Right renal cortex interstitium (tissue), 3 donors: ENCODE measurements around the gene OR10H2. TPM values are rescaled to one million over a fixed set of nuclear protein-coding genes. Genes with fewer than 3 reads are reported as not detected.
"Not testable (repeated sequence)": the region's sequence is repeated elsewhere in the genome, so short reads cannot be mapped to it uniquely, and the experiment has no call there.

Experiments used
- DNase-seq, 3 donors: peaks; one replicate each; pipeline ENCODE4 v3.0.0-alpha.2; 2013; ENCODE audit warnings: low read depth in 3 of 3, low spot score in 2 of 3
- polyA plus RNA-seq, 3 donors: library from polyadenylated mRNA; unstranded; fragments of 120-200 nt; gene quantifications; one replicate each; pipeline ENCODE4 v1.2.1, GENCODE V29; 2013; ENCODE audit not compliant: insufficient read length in 3 of 3

OR10H2 gene, protein sequence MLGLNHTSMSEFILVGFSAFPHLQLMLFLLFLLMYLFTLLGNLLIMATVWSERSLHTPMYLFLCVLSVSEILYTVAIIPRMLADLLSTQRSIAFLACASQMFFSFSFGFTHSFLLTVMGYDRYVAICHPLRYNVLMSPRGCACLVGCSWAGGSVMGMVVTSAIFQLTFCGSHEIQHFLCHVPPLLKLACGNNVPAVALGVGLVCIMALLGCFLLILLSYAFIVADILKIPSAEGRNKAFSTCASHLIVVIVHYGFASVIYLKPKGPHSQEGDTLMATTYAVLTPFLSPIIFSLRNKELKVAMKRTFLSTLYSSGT
- polyA plus RNA-seq = not detected

DNA sequence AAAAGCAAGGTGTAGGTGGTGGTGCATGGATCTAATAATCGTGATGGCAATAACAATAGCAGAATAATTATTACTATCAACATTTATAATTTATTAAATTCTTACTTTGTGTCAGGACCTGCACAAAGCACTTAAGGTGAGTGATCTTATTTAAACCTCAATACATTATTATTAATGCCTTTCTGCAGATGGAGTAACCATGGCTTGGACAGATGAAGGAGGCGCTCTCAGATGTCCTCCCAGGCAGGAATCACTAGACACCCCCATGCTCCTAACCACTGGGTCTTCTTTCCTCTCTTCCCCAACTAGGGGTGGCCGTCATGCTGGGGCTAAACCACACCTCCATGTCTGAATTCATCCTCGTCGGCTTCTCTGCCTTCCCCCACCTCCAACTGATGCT is at the start of gene OR10H2:
Gene OR10H2 (plus strand): TSS at position 301 of the 400 bp plus-strand sequence. CDS start 20 bp downstream, at position 321.
- no peak for DNase-seq

DNA sequence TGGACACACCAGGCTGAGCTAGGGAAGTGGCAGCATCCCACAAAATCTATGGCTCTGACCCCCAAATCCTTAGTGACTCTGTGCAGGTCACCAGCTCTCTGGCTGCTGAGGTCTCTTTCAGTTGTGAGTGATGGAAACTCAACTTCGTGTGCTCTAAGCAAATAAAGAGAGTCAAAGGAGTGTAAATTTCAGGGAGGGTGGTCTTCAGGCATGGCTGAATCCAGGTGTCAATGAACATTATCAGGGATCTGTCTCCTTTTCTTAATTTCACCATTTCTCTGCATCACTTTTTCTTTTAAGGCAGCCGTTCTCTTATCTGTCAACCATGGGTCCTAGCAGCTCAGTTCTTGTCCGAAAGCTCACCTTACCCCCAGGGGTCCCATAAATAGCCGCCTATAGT is 48.7 kb upstream of the OR10H2 start:
- no peak for DNase-seq

DNA sequence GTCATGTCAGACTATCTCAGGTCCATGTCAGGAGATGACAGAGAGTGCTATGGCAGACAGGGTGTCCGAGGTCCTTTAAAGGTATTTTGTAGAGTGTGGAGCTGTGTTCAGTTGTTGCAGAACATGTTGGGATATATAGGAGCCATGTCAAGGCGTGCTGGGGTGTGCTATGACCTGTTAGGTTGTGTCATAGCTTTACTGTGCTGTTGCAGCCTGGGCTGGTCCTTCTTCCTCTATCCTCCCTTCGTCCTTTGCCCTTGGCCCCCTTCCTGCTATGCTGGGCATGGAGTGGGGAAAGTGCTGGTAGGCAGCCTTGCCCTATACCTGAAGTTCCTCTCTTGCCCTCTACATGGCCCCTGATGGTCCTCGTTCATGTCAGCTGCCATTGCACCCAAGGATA is 48.0 kb upstream of the OR10H2 start:
- DNase-seq = not testable (repeated sequence)

DNA sequence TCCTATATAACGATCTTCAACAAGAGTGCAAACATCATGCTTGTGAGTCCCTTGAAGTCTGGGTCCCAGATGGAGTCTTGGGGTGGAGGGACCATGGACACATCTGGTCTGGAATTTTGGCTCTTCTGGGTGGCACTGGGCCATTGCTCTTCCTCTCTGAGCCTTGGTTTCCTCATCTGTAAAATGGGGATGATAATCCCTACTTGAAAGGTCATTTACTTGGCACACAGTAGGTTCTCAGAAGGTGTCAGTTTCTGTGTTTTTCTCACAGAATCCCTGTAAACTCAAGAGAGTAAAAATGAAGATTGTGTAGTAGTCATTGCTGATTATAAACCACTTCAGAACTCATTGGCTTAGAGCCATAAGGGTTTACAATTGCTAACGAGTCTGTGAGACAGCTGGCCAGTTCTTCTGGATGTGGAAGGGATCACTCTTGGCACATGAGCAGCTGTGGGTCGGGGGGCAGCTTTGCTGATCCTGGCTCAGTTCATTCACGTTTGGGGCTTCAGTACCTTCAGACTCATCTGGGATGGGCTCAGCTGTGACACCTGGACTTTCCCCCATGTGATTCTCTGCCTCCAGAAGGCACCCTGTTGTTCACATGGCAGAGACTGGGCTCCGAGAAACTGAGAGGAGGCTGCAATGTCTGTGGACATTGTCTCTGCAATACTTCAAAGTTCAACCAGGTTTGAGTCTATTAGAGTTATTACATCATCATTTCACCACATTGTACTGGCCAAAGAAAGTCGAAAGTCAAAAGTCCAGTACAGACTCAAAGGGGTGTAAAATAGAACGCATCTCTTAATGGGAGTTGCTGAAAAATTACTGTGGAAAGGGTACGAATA is 47.1 kb upstream of the OR10H2 start:
- no peak for DNase-seq

DNA sequence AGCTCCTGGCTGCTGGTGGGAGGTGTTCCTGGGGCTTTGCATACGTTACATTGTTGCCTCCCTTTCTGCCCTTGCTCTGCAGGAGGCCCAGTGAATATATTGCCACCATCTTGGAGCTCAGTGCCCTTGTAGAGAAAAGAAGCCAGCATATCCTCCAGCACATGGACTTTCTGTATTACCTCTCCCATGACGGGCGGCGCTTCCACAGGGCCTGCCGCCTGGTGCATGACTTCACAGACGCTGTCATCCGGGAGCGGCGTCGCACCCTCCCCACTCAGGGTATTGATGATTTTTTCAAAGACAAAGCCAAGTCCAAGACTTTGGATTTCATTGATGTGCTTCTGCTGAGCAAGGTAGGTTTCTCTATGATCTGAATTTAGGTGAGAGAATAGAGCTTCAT is 44.4 kb upstream of the OR10H2 start:
- DNase-seq = no peak

GRCh38 chr19:15684828-15685227 is 43.0 kb upstream of the OR10H2 start:
- no peak for DNase-seq

GRCh38 chr19:15696654-15697194 is 31.1 kb upstream of the OR10H2 start:
- DNase-seq = no peak

GRCh38 chr19:15701757-15702533 is 25.9 kb upstream of the OR10H2 start:
- DNase-seq = no peak

- peak in 1 of 3 donors; percentile 12 for DNase-seq
Measured at GRCh38 chr19:15702534-15702930, 25.3 kb upstream of the OR10H2 start.

- no peak for DNase-seq
Measured at GRCh38 chr19:15714638-15715037, 13.2 kb upstream of the OR10H2 start.

DNA sequence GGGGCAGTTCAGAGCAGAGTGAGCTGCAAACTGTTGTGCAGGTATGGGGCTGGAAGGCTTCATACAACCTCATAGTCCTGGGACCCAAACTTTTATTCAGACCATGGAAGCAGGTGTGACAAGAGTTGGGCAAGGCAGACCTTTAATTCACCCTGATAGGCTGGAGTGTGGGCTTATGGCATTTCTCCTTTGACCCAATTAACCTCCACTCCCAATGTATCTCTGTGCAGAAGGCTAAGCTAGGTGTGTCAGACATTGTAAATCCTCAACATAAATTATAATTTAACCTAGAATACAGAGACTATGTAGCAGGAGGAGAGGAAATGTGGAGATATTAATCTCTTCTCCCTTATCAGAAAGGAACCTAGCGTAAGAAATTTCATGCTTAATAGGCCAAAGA is 12.2 kb upstream of the OR10H2 start:
- DNase-seq = no peak

GRCh38 chr19:15717809-15718208 is 10.0 kb upstream of the OR10H2 start:
- no peak for DNase-seq

DNA sequence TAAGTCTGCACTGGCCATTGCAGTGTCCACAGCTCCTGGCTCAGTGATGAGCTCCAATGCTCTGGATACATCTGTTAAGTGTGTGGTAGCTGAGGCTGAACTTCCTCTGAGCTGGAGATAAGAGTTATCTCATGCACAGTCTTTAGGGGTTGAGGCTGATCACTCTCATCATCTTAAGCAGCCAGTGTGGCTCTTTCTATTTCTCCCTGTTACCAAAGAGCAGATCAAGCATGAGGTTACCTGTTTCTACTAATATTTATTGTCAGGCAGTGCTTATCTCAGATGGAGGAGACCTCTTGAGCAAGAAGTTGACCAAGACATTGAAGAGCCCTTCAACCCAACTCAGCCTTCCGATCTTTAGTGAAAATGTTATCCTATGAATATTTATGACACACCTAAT is 6.6 kb upstream of the OR10H2 start:
- no peak for DNase-seq

- no peak for DNase-seq
Measured at GRCh38 chr19:15722956-15723355, 4.9 kb upstream of the OR10H2 start.

- DNase-seq = no peak
Measured at GRCh38 chr19:15730538-15730937, 2.7 kb downstream of the OR10H2 start.

- no peak for DNase-seq
Measured at GRCh38 chr19:15732388-15732787, 4.6 kb downstream of the OR10H2 start.

DNA sequence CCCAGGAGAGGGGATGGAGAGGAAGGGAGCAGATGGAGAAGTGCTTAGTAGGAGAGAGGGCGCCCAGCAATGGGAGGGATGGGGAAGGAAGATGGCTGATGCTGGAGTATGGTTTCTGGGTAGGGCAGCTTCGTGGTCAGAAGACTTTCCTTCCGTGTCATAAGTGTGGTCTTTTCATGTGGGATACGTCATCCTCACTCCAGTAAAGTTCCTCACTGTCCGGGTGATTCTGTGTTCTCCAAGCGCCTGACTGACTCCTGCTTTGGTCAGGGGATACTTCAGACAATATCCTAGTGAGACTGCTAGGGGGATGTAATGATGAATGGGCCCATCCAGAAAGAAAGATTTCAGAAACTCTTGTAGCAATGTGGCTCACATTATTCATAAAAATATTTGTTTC is 6.1 kb downstream of the OR10H2 start:
- DNase-seq = no peak

- DNase-seq = no peak
Measured at GRCh38 chr19:15737722-15738121, 9.9 kb downstream of the OR10H2 start, which contains the start of gene OR10H3. TSS of gene OR10H3 (plus strand) at chr19:15737985. CDS start at chr19:15741393, 3,408 bp downstream.

GRCh38 chr19:15740785-15741184 is 13.0 kb downstream of the OR10H2 start:
- DNase-seq = no peak

DNA sequence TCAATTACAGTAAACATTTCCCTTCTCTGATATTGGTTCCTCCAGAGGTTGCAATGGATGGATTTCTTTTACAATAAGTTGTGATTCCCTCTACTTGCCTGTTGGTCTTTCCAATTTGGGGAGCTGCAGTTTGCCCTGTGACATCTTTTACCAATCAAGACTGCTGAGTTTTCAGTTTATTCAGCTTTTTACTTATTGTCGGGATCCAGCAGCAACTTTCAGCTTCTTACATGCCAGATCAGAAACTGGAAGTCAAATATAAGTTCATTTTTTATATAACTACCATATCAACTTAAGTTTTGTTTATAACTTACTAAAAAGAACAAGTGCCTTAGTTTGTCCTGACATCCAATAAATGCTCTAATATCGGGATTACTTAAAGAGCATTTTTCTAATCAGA is 20.4 kb downstream of the OR10H2 start:
- DNase-seq = no peak

DNA sequence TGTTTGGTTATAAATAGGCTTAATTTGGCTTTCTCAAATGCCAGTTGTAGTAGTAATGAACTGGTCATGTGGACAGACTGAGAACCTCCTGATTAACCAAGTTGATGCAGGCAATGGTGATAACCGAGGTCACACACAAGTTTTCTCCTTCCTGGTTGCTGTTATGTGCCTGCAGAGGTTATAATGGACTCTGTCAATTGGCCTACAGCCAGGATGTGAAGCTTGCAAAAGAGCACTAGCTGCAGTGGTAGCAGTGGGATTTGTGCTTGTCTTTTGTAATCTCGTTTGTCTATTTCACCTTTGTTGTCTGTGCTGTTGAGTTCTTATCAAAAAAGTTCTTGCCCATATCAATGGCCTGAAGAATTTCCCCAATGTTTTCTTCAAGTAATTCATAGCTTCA is 30.6 kb downstream of the OR10H2 start:
- DNase-seq = no peak
